NCI-H2029 treated with DMSO at 0.1 percent for 48 hours (cell line): Measurements from ENCODE around the gene SLC41A1.
A peak's percentile ranks its signal among the peaks of the same experiment; 100 is the strongest.
"Not testable (repeated sequence)": the region's sequence is repeated elsewhere in the genome, so short reads cannot be mapped to it uniquely, and the experiment has no call there.

ENCODE experiments used
- DNase-seq: peaks from one replicate; lab custom pipeline; 2025; lab: John Stamatoyannopoulos, UW

Gene SLC41A1

DNA sequence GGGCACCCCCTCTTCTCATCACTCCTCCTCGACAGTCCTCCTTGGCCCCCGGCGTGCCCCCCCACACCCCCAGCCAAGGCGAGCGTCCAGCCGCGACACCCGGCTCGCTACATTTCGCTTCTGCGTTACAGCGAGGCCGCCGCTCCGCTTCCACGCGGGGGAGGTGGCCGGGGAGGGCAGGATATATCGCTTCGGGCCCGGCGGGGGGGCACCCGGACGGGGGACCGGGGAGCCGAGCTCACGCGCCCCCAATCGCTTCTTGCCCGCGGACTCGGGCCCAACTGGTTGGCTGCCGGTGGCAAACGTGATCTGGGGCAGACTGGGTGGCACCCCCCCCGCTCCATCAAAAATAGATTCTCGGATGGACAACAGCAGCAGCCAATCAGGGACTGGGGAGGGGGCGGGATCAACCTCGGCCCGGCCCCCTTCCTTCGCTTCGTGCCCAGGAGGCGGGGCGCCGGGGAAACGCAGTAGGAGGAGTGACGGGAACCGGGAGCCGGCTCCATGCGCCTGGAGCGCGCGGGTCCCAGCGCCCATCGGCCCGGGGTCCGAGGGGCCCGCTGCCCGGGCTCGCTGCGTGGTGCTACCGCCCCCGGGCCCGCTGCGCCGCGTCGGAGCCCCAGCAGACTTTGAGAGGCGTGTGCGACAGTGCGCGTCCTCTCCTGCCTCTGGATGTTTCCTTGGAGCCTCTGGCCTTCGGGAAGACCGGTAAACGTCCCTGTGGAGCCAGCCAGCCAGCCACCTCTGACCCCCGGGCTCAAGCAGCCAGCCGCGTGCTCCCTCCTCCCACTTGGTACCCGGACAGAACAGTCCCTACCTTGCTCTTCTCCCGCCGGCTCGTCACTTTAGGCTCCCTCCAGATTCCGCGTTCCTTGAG is at the start of gene SLC41A1:
Gene SLC41A1 (minus strand): TSS at position 321 of the 877 bp plus-strand sequence. CDS start 2,757 bp downstream, outside the sequence.
- DNase-seq, result peak; percentile 57

DNA sequence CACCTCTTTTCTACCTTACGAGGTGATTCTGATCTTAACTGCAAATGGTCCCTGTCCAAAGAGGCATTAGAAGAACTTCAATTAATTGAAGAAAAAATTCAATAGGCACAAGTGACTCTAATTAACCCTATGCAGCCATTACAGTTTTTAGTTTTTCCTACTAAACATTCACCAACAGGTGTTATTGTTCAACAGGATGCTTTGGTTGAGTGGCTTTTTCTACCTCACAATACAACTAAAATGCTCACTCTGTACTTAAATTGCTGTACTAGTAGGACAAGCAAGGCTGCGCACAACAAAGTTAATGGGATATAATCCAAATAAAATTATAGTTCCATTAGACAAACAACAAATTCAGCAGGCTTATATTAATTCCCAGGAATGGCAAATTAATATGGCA is 48.5 kb upstream of the SLC41A1 start:
- no peak for DNase-seq

DNA sequence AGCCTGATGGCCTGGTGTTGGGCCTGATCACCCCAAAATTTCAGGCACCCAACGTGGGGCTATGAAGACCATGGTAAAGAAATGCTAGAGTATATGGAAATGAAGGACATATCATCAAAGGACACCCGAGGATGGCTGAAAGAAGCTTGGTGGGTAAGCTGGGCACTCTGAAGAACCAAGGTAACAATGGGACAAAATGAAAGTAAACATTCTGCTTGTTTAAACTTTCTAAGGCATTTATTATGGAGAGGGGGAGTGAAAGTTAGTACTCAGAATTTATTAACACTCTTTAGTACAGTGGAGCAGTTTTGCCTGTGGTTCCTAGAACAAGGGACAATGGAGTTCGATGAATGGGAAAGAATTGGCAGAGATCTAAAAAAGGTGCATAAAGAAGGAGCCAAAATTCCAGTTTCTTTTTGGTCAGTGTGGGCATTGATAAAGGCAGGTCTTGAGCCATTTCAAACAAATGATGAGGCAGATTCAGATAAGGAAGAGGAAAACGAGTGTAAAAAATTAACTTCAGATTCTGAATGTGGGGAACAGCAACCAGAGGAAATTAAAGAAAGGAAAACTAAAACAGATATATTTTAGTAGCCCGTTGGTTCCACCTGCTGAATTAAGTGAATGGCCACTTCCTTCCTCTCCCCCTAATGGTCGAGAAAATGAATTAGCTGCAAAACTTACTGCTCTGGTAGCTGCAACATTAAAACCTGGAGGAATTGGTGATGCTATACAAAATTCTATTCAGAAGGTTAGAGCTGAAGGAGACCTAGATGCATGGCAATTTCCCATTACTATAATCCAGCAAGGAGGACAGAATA is 45.4 kb upstream of the SLC41A1 start:
- no peak for DNase-seq

DNA sequence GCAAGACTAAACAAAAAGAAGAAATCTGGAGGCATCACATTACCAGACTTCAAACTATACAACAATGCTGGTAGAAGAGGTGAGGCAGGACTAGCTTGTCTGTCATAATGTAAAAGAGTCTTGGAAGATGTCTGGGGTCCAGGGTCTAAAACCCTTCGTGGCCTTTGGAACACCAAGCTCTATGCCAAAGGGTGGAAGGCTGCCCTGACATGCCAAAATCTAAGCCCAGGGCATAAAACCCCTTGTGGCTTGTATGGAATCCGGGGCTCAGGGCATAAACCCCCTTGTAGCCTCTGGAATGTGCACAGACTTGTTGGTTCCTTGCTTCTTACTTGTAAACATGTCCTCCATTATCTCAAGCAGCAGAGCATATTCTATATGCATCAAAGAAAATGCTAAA is 44.5 kb upstream of the SLC41A1 start:
- DNase-seq, result not testable (repeated sequence)

DNA sequence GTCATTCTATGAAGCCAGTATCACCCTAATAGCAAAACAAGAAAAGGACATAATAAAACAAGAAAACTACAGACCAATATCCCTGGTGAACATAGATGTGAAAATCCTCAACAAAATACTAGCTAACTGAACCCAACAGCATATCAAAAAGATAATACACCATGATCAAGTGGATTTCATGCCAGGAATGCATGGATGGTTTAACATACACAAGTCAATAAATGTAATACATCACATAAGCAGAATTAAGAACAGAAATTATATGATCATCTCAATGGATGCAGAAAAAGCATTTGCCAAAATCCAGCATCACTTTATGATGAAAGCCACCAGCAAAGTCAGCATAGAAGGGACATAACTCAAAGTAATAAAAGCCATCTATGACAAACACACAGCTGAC is 43.4 kb upstream of the SLC41A1 start:
- DNase-seq, result no peak

DNA sequence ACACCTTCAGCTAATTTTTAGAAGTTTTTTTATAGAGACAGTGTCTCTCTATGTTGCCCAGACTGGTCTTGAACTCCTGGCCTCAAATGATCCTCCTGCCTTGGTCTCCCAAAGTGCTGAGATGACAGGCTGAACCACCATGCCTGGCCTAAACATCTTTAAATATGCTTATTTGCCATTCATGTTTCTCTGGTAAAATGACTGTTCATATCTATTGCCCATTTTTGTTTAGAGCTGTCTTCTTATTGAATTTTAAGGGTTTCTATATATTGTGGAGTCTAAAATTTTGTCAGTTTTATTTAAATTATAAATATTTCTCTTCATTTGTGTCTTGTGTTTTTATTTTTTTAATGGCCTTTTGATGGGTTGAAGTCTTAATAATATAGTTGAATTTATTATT is 40.0 kb upstream of the SLC41A1 start:
- DNase-seq, result no peak

DNA sequence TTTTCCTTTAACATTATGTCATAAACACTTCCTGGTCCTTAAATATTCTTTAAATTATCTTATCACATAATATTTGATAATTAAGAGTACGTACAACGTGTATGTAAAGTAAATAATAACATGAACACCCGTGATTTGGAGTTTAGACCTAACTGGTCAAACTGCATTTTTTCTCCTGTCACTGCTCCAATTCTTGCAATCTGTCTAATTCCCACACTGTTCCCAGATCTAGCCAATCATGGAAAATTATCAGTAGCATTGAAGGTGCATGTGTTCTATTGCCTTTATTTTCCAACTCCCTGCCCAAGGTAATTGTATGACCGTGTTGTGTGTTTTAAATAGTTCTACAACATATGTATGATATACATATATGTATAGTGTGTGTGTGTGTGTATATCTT is 39.0 kb upstream of the SLC41A1 start:
- DNase-seq, result no peak

DNA sequence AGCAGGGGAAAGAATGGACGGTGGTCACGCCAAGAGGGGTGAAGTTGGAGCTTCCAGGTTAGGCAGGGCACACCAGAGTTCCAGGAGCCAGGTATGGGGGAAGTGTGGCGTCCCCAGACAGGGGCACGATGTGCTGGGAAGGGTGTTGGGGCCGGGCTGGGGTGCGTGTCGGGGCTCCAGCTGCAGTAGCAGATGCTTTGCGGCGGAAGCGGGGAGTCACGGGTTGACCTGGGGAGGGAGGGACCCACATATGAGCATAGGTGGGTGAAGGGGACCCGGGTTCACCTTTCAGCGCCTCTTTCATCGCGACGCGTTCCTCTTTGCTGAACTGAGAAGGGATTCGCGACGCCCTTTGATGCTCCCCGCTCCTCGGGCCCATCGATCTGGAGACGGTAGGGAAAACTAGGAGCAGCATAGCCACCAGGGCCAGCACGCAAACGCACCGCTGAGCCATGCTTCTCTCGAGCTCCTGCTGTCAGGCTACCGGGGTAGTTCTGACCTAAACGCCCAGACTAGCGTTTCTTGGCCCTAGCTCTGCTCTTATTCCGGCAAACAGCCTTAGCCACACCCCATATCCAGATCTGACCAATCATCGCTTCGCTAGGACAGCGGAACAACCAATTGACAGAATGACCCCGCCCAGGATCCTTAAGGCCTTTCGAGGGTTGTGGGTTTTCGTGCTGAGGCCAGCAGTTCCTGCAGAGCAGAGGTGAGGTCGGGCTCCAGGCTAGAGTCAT is 36.8 kb upstream of the SLC41A1 start, which contains the start of gene PM20D1:
Gene PM20D1 (minus strand): TSS at position 514 of the 737 bp plus-strand sequence. CDS start 60 bp downstream, at position 454.
- DNase-seq, result no peak

DNA sequence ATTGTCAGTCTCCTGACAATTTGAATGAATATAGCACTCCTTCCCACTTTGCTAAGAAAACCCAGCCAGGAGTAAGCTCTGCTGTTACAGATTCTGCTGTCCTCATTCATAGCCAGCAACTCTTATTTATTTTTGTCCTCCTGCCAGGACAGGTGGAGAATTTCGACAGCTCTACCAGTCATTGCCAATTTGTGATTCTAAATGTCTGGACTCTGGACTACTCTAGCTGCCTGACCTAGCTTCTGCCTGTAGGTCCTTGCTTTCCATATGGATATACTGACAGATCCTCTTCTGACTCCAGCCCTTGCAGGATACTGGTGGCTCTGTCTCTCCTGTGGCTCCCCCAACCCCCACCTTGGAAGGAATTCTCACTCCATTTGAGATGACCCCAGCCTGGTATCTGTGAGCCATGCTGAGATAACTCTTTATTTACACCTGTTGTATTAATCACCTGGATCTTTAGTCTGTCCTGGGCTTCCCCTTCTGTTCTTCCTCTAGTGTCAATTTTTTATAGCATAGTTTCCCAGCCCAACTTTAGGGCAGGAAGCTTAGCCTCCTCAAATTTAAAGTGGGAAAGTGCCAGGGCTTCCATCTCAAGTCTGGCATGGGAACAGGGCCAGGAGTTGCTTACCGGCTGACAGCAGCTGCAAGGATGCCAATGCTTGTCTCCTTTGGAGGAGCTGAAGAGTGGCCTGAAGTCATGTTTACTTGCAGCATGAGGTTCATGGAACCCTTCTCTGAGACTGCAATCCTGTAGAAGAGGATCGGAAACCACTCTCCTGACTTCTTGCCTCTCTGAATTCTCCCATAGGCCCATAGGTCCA is 30.2 kb upstream of the SLC41A1 start:
- DNase-seq, result no peak

DNA sequence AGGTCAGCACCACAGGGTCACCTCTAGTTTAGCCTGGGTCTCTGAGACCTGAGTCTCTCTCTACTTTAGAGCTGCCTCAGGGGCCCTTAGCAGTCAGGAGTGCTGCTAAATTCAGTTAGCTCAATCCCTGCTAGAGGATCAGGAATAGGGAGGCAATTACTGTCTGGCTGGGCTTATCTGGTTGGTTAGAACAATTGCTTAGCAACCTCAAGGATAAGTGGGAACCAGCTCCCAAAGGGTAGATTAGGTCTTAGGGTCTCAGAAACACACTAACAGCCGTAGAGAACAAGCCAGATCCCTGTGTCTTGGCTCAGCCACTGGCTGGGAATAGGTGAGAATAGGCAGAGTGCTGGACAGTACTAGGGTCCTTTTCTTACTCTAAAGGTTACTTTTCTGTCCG is 29.2 kb upstream of the SLC41A1 start:
- DNase-seq, result no peak

DNA sequence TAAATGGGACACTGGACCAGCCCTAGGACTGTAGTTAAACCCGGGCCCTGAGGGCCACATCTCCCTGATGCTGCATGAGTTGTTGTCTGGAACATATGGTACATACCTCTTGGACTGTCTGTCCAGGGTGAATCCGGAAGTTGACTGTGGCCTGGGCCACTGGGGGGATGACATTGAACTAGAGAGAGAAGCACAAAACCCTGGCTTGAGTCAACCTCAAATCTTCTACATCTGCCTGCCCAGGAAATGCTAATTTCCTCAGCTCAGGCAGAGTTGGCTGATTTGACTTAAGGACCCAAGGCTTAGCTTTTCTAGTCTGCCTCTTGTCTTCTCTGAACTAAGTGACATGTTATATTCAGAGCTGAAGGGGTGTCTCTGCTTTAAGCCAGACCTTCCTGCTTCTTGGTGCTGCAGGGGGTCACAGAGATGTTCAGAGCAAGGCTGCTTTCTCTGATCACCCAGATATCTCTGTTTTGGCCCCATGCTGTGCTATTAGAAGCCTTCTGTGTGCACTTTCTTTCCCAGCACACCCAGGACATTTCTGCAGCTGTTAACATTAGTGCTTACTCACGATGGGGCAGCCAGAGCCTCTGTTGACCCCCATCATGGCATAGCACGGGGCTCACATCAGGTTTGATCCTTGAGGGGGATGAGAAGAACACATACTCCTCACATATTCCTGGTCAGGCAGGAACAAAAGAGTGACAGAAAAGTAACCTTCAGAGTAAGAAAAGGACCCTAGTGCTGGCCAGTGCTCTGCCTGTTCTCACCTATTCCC is 27.3 kb upstream of the SLC41A1 start:
- no peak for DNase-seq

DNA sequence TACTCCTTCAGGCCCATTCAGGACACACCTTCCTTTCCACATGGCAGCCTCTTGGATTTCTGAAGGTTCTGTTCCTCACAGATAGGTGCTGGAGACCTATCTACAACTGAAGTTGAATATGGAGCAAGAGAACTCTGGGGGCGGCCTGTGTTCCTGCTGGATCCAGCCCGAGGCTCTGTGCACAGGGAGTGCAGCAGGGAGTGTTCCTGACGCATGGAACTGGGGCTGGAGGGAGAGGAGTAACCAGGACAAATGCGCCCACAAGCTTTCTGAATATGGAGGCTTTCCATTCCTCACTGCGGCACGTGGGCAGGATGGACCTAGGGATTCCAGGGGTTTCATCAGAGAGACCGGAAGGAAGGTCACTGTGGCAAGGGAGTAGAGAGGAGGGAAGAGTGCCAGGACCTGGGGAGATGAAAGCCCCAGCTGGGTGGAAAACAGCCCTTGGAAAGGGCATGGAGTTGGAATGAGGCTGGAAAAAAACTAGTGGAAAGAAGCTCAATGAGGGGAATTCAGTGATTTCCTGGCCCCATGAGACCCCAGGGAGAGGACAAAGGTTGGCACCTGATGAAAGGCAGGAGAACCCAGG is 24.5 kb upstream of the SLC41A1 start:
- DNase-seq, result no peak

DNA sequence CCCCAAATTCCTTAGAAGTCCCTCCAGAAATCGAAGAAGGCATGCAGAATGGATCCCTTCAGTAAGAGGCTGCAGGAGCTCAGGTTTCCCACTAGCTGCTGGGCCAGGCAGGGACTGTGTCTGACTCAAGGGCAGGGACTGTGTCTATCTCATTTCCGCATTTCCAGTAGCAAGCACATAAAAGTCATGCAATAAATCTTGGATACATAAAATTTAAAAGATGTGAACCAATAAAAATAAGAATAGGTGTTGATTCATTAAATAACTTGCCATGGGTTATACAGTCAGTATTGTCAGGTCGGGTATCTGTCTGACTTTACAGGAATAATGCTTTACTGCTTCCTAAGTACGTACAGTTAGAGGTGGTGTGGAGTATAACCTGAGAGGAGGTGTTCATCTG is 21.8 kb upstream of the SLC41A1 start:
- DNase-seq, result no peak

DNA sequence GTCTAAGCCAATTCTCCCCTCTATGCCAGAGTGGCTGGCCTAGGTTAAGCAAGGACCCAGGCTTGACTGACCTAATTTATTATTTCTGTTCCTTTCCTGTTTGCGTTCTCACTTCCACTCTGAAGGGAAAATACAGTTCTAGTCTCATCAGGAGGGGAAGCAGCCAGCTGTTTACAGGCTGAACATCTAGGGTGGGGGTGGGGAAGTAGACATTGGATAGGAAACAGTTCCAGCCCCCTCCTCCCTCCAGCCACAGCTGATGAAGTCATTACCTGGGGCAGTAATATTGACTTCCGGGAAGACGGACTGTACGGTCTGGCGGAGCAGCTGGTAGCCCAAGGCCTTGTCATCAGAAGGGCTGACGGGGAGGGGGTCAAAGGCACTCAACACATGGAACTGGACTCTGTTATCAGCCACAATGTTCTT is 19.3 kb upstream of the SLC41A1 start:
- no peak for DNase-seq

DNA sequence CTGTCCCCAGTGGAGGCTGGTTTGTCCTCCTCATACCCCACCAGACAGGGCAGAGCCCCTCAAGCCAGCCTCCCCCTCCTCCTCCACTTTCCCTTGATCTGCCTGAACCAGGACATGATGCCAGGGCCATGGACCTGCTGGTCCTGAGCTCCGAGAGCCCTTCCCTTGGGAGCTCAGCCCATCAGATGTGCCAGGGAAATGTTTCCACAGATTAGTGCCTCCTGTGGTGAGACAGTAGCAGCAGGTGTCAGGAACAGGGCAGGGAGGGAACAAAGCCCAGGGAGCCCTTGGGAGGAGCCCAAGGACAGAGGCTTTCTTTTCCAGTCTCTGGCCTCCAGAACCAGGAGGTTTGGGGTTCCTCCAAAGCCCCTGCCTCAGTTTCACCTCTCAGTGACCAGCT is 14.6 kb upstream of the SLC41A1 start:
- no peak for DNase-seq

DNA sequence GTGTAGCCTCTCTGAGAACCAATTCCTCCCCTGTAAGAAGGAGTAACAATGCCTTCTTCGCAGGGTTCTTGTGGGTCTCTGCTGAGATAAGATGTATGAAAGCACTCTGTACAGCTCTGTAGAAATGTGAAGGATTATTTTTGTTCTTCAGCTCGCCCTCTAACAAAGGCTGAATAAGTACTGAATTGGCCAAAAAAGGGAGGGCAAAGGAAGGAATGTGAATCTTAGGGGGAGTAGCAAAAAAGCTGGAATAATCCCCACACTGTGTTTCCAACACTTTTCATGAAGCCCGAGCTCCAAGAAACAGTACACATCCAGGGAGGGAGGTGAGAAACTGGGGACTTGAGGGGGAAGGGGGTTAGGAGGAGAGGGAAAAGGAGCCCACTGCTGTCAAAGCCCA is 14.0 kb upstream of the SLC41A1 start:
- no peak for DNase-seq

DNA sequence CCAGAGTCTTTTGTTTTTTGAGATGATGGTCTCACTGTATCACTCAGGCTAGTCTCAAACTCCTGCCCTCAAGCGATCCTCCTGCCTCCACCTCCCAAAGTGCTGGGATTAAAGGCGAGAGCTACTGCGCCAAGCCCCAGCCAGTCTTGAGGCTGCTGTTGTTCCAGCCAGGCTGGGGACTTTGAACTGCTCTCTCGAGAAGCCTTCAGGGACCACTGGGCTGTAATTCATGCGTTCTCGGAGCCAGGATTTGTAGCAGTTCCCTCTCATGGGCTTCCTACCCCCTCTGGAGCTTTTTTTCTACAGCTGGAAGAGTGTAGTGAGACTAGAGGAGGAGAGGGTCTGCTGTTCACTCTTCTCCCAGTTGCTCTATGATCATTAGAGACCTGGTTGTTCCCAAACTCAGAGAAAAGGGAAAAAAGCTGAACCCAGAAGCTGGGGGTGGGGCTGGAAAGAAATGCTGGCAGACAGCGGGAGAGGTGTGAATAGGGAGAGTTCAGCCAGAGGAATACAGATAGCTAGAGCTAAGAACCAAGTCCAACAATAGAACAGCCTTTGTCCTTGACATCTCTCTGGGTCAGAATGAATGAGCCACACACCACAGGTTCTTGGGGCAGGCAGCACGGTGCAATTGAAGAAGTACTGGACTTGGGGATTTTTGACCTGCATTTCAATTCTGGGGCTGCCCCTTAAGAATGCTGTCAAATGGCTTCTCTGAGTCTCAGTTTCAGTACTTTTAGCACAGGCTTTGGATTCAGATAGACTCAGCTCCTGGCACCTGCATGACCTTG is 13.2 kb upstream of the SLC41A1 start:
- no peak for DNase-seq

DNA sequence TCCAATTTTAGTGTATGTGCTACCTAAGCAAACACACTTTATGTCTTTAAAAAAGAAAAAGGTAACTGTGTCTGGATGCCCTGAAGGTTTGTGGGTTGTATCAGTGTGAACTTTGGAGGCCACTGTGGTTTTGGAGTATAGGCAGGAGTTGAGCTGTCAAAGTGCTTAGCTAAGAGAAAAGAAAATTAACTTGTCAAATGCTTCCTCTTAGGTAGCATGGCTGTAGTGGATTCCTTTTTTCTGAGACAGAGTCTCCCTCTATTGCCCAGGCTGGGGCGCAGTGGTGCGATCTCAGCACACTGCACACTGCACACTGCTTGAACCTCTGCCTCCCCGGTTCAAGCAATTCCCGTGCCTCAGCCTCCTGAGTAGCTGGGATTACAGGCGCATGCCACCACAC is 11.2 kb upstream of the SLC41A1 start:
- no peak for DNase-seq

DNA sequence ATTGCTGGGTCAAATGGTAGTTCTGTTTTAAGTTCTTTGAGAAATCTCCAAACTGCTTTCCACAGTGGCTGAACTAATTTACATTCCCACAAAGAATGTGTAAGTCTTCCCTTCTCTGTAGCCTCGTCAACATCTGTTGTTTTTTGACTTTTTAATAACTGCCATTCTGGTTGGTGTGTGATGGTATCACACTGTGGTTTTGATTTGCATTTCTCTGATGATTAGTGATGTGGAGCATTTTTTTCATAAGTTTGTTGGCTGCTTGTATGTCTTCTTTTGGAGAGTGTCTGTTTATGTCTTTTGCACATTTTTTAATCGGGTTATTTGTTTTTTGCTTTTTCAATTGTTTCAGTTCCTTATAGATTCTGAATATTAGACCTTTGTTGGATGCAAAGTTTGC is 10.3 kb upstream of the SLC41A1 start:
- not testable (repeated sequence) for DNase-seq
